AG09319 (cell line): ENCODE results near the gene BTF3.

ENCODE experiments used
- DNase-seq: peaks from one replicate; pipeline ENCODE4 v3.0.0-alpha.2; 2010; ENCODE audit warnings: low read depth; ENCODE audit errors: extremely low read depth
- TF ChIP-seq, protein P1 (sequence below): IDR thresholded peaks from 2 replicates; pipeline ENCODE4 v1.5.1; 2011; ENCODE audit warnings: low read depth, mild to moderate bottlenecking, inconsistent platforms, low read length, moderate library complexity

BTF3 gene

GRCh38 chr5:73513996-73514395 lies 15.8 kb downstream of the BTF3 start:
- no peak for DNase-seq
- TF ChIP-seq, protein P1, sequence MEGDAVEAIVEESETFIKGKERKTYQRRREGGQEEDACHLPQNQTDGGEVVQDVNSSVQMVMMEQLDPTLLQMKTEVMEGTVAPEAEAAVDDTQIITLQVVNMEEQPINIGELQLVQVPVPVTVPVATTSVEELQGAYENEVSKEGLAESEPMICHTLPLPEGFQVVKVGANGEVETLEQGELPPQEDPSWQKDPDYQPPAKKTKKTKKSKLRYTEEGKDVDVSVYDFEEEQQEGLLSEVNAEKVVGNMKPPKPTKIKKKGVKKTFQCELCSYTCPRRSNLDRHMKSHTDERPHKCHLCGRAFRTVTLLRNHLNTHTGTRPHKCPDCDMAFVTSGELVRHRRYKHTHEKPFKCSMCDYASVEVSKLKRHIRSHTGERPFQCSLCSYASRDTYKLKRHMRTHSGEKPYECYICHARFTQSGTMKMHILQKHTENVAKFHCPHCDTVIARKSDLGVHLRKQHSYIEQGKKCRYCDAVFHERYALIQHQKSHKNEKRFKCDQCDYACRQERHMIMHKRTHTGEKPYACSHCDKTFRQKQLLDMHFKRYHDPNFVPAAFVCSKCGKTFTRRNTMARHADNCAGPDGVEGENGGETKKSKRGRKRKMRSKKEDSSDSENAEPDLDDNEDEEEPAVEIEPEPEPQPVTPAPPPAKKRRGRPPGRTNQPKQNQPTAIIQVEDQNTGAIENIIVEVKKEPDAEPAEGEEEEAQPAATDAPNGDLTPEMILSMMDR: no peak

- TF ChIP-seq, protein P1: no peak
- no peak for DNase-seq
These were observed 16.2 kb downstream of the BTF3 start for GRCh38 chr5:73514418-73514817.

DNA sequence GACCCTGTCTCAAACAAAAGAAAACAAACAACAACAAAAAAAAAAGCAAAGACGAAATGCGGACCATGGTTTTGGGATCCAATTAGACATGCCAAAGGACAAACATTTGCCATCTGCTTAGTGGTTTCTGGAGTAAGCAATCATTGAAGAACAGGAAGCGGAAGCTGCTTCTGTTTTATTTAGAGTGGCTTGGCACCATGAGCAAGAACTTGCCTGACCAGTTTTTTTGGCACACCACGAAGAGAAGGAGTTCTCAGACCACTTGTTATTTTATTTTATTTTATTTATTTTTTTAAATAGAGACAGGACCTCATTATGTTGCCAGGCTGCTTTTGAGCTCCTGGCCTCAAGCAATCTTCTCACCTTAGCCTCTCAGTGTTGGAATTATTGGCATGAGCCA lies 17.0 kb downstream of the BTF3 start:
- TF ChIP-seq, protein P1: no peak
- DNase-seq: no peak

- TF ChIP-seq, protein P1: peak; percentile 79
- peak; percentile 56 for DNase-seq
These were observed 21.5 kb downstream of the BTF3 start for GRCh38 chr5:73519531-73520283.

- no peak for DNase-seq
- TF ChIP-seq, protein P1: no peak
These were observed 24.7 kb downstream of the BTF3 start for GRCh38 chr5:73522989-73523388.

GRCh38 chr5:73523861-73524260 lies 25.6 kb downstream of the BTF3 start:
- no peak for DNase-seq
- TF ChIP-seq, protein P1: no peak

- TF ChIP-seq, protein P1: no peak
These were observed 27.5 kb downstream of the BTF3 start for GRCh38 chr5:73525606-73526203.

More at GRCh38 chr5:73525606-73526203, 27.5 kb downstream of the BTF3 start:
- no peak for DNase-seq
